ENCODE measurements around the gene BEX1.
"Not testable (repeated sequence)": the region's sequence is repeated elsewhere in the genome, so short reads cannot be mapped to it uniquely, and the experiment has no call there.

- not testable (repeated sequence) for TF ChIP-seq POLR2A (IDR thresholded peaks at IDR 0.05; ENCODE audit: low read depth, low read length); POLR2AphosphoS5 (IDR thresholded peaks at IDR 0.05; ENCODE audit: low read depth, low read length); TAF1 (IDR thresholded peaks at IDR 0.05; ENCODE audit: borderline replicate concordance, low read depth, low read length)
These were observed 30.6 kb downstream of the BEX1 start for GRCh38 chrX:103033371-103033770.

All from GM12892 (cell line).